IPS-11a (cell line): ENCODE results near the gene CFAP119.

Experiments used
- H3K4me3 ChIP-seq: one replicate; pipeline ENCODE4 v1.5.1; 2013; ENCODE audit warnings: low read depth, low read length, control low read depth

CFAP119 gene

DNA sequence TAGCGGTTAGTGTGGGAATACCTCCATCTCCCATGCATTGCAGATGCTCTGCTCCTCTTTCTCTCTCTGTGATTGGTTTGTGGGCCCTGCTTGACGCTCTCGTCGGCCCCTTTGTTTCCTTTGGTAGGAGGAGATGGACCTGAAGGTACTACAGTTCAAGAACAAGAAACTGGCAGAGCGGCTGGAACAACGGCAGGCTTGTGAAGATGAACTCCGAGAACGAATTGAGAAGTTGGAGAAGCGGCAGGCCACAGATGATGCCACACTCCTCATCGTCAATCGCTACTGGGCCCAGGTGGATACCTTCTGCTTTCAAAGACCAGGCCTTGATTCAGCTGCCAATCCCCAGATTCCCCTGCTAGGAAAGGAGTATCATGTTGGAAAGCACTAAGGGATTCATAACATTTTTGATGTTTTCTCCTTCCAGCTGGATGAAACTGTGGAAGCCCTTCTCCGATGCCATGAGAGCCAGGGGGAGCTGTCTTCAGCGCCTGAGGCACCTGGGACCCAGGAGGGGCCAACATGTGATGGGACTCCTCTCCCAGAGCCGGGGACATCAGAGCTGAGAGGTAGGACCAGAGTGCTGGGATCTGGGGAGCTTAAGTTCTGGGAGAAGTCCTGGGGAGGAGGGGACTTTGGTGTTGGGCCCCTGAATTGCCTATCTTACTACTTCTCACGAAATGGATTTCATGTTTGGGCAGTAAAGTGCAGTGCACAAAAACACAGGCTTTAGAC, 1.3 kb upstream of the CFAP119 start:
- peak overlapping the region; percentile 88 for H3K4me3 ChIP-seq

DNA sequence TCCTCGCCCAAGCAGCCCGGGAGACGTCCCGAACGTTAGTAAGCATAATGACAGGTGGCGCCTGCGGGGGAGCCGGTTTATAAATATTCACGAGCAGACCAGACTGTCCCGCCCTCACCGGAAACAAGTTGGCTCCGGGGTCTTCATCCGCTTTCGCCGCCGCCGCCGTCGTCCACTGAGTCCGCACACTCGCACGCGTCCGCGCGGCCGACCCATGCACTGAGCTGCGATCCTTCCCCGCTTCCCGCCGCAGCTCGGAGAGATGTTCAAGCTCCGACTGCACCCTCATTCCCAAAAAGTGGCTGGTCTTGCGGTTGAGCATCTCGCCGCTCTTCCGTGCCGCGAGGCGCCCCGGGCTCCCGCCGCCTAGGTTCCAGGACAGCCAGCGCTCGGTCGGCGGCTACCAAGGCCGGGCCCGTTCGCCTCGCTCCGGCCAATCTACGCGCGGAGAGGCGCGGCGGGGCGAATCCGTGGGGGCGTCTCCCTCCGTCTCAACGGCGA, 385 bp downstream of the CFAP119 start:
- H3K4me3 ChIP-seq, result peak overlapping the region; percentile 88

DNA sequence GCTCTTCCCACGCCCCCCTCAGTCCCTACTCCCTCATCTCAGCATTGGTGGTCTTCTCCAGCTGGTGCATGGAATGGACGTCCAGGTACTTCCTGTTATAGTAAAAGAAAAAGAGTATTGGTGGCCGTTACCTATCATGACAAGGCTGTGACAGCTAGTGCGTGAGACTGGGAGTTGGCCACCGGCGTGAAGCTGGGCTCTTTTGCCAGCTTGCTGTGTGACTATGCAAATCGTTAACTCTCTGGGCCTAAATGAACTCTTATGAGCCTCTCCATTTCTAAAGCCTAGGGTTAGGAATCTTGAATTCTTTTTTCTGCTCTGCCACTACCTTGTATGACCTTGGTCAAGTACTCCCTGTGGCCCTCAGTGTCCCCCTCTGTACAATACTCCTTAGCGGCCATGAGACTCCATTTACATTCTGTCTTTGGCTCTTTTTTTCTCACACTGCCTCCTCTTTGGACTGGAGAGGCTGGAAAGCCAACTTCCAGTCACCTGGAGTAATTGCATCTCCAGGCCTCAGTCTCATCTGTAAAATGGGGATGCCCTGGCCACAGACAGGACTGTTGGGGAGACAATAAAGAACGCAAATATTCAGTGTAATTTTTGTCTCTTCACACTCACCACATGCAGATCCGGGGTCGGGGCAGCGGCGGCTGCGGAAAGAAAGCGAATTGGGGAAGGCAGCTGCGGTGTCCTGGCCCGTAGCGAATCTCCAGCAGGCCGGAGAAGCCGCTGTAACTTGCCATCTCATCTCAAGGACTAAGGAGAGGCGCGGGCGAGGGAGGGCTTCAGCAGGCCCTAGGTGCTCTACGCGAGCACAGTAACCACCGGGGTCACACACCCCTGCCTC, 1.1 kb downstream of the CFAP119 start:
- peak overlapping the region; percentile 88 for H3K4me3 ChIP-seq

DNA sequence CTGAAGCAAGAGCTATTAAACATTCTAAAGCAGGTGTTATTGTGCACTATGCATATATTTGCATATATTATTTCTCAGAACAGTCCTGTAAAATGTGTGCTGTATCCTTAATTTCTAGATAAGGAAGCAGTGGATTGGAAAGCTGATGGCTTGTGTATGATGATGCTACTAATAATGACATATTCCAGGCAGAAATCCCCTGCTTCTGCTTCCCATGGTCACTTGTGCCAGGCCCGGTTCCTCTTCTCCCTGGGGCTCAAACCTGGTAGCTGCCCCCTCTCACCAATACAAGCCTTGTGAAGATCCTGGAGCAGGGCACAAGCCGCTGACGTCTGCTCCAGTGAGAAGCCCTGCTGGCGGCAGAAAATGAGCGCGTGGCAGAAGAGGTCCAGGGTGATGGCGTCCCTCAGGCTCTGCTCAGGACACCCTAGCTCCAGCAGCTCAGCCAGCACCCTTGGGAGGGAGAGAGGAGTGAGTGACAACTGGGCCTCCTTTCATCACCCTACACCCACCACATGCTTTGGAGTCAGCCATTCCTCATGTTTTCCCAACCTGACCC, 1.8 kb downstream of the CFAP119 start:
- no peak overlapping the region for H3K4me3 ChIP-seq

DNA sequence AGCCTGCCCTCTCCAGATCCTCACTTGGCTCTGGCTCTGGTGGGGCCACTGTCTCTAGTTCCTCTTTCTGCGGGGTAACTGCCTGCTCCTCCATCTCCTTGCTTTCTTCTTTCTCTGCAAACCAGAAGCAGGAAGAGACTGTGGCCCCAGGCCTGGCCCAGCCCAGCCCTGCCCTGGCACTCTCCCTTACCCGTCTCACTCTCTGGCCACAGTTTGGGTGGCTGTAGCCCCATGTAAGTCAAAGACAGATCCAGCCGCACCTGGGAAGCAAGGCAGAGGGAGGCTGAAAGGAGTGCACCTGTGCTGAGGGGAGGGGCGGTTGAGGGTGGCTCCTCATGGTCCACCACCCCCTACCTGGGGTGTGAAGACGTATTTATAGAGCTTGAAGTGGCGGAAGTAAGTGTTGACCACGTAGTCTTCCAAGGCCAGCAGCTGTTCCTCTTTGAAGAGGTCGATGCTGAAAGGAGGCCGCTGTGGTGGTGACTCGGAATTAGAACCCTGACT, 2.8 kb downstream of the CFAP119 start:
- no peak overlapping the region for H3K4me3 ChIP-seq

DNA sequence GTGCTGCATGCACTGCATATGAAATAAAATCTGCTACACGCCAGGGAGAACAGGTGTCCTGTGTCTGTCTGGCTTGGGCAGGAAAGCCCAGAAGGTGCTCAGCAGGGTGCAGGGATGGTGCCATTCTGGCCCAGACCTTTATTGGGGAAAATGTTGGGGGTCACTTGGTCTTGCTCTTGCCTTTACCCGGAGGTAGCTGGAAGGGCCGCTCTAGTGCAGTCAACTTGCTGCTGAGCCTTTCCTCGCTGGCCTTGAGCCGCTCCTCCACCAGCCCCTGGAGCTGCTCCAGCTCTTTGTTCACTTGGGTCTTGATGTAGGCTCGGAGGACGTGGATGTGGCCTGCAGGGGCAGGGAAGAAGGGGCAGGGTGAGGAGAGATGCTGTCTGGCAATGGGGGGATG, 4.5 kb downstream of the CFAP119 start:
- H3K4me3 ChIP-seq, result no peak overlapping the region

DNA sequence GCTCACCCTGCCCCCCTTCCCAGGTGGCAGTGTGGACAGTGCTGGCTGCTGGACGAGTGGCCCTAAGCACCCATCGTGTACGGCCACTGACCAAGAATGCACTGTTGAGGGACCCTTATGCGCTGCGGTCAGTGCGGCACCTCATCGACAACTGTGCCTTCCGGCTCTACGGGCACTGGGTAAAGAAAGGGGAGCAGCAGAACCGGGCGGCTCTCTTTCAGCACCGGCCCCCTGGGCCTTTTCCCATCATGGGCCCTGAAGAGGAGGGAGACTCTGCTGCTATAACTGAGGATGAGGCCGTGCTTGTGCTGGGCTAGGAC, 5.1 kb downstream of the CFAP119 start:
- no peak overlapping the region for H3K4me3 ChIP-seq

DNA sequence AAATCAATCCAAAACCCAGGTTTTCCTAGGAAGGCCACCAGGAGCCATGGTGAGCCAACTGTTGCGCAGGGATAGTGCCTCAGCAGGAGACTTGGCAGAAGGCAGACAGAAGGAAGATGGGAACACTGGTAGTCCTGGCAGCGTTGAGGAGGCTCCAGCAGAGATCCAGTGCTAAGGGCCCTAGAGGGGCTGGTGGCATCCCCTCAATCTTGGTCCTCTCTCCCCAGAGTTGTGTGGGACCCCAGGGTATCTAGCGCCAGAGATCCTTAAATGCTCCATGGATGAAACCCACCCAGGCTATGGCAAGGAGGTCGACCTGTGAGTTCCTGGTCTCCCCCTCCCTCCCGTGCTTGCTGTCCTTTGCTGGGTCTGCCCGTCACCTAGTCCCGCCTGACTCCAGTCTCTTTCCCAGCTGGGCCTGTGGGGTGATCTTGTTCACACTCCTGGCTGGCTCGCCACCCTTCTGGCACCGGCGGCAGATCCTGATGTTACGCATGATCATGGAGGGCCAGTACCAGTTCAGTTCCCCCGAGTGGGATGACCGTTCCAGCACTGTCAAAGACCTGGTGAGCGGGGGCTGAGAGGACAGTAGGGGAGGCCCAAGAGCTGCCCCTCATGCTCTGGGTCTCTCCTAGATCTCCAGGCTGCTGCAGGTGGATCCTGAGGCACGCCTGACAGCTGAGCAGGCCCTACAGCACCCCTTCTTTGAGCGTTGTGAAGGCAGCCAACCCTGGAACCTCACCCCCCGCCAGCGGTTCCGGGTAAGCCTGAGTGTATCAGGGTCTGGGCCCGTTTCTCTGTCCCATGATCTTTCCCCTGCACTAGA, 5.7 kb downstream of the CFAP119 start:
- no peak overlapping the region for H3K4me3 ChIP-seq

DNA sequence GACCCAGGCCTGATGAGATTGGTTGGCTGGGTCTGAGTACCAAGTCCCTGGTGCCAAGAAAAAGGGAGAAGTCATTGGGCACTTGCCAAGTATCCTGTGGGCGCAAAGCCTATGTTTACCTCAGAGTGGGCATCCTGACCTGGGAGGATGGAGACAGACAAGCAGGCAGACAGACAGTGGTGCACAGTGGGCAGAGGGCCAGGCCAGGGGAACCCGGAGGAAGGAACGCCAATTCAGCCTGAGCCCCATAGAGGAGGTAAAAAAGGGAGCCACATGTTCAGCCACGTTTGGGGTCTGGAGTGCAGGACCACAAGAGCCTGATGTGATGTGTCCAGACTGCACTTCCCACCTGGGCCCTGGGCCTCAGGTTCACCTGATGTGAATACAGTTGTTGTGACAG, 8.3 kb downstream of the CFAP119 start:
- H3K4me3 ChIP-seq, result no peak overlapping the region

DNA sequence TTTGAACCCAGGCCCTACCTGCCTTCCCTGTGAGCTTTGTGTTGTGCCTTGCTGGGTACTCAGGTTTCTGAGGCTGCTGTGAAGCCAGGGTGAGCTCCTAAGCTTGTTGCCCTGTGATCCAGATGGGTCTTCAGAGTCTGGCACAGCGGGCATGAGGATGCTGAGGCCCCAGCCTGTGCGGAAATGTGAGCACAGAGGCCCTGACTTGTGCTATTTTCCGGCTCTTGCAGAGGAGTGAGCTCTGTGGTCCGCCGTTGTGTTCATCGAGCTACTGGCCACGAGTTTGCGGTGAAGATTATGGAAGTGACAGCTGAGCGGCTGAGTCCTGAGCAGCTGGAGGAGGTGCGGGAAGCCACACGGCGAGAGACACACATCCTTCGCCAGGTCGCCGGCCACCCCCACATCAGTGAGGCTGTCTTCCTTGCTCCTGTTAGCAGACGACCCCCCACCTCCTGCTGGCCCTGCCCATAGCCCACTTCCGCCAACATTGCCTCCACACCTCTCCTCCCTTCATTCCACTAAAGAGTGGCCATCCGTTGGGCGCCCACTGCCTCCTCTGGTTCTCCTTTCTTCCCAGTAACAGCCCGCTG, 10.9 kb downstream of the CFAP119 start:
- no peak overlapping the region for H3K4me3 ChIP-seq

DNA sequence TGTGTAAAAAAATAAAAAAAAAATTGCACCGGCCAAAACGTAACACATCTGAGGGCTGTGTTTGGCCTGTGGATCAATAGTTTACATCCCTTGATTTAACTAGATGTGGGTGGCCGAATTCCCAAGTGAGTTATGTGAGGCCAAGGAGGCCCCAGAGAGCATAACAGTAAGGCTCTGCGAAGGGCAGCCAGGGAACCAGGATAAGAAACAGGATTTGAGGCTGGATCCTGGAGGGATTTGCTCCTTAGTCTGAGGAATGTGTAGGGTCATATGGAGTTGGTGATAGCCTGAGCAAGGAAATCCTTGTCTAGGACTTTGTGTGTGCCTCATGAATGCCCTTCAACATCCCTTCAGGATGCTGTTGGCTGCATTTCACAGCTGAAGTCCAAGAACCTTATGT, 11.7 kb downstream of the CFAP119 start:
- H3K4me3 ChIP-seq, result no peak overlapping the region

DNA sequence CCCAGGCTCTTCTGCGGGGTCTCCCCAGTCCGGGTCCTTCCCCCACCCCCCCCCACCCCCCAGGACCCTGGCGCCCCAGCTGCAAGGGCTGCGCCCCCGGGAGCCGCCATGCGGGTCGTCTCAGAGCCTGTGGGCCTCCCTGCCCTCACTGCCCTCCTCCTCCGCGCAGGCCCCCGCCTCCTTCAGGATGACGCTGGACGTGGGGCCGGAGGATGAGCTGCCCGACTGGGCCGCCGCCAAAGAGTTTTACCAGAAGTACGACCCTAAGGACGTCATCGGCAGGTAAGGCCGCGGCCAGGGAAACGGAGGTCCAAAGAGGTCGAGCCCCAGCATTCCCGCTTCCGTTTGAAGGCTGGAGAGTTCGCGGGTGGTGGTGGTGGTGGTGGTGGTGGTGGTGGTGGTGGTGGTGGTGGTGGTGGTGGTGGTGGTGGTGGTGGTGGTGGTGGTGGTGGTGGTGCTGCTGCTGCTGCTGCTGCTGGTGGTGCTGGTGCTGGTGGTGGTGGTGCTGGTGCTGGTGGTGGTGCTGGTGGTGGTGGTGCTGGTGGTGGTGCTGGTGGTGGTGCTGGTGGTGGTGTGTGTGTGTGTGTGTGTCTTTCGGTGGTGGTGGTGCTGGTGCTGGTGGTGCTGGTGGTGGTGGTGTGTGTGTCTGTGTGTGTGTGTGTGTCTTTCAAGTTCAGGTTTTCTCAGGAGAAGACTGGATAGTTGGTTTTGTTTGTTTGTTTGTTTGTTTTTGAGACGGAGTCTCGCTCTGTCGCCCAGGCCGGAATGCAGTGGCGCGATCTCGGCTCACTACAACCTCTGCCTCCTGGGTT, 13.0 kb downstream of the CFAP119 start:
- peak overlapping the region; percentile 67 for H3K4me3 ChIP-seq

DNA sequence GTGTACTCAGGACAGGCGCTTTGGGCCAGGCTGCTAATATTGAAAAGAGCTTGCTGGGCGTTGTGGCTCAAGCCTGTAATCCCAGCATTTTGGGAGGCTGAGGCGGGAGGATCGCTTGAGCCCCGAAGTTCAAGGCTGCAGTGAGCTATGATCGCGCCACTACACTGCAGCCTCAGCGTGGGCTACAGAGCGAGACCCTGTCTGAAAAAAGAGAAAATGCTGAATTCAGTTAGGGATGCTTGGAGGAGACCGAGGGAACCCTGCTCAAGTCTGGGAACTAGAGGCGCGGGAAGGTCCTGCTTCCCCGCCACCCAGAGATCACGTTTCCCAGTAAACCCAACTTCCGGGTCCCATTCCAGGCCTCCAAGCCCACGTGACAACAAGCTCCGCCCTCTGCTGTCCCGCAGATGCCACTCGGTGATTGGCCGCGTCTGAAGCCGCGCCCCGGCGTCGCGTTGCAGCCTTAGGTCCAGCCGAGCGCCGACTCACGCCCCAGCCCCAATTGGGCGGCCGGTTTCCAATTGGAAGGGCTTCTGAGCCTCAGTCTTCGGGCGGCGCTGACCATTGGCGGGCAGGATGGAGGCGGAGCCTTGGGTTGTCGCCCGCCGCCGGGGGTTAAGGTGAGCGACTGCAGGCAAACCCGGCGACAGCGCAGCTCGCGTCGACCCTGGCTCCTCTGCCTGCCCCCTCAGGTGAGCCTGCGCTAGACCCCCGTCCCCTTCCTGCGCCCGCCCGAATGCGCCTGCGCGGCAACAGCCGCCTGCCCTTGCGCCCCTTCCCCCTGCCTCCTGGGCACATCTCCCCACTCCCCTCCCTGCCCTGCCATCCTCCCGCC, 13.8 kb downstream of the CFAP119 start, which contains the start of gene PHKG2:
Gene PHKG2 (plus strand): TSS at position 627 of the 835 bp plus-strand sequence. CDS start 396 bp downstream, outside the sequence.
- H3K4me3 ChIP-seq, result peak within 1 kb of the TSS; percentile 67

DNA sequence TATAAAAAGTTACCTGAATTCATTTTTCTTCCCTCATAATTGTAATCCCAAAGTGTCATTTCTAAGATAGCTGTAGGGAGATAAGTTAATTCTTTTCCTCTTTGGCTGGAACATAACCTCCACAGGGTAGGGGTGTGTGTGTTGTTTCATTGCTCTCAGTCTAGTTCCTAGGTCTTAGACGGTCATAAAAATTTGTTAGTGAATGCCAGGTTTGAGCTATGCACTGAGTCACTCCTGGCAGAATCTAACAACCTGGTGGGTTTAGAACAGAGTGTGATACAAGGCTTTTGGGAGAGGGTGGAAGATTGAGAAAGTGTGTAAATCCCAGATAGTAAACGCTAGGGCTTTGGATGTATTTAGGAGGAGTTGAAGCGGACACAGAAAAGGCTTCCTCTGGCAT, 14.5 kb downstream of the CFAP119 start:
- peak overlapping the region; percentile 33 for H3K4me3 ChIP-seq

DNA sequence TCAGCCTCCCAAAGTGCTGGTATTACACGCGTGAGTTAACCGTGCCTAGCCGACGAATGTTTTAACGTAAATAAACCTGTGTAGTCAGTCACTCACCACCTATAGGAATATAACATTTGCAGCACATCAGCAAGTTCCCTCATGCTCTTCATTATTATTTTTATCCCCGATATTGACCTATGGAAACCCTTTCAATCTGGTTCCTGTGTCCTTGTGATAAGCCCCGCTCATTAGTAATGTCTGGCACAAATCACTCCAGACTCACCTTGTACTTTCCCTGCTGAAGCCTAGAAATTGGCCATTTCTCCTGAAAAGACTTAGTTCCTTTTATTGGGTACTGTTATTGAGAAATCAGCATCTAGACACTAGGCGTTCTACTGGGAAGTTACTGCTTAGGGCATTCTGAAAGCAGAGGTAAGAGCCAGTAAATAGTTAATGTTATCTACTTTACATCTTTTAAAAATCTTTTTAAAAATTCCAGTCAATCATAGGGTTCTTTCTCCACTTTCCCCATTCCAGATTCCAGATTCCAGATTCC, 15.2 kb downstream of the CFAP119 start:
- no peak overlapping the region for H3K4me3 ChIP-seq

DNA sequence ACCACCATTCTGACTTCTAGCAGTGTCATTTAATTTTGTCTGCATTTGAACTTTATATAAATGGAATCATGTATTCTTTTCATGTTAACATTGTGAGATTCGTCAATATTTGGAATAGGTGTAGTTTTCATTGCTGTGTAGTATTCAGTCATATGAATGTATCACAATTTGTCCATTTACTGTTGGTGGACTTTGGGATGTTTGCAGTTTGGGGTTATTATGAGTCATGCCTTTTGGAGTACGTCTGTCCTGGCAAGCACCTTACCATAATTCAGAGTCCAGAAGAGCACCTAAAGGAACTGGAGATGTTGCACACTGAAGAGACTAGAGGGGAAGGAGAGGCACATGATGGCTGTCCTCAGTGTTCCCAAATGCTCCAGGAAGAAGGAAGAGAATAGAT, 16.8 kb downstream of the CFAP119 start:
- no peak overlapping the region for H3K4me3 ChIP-seq

DNA sequence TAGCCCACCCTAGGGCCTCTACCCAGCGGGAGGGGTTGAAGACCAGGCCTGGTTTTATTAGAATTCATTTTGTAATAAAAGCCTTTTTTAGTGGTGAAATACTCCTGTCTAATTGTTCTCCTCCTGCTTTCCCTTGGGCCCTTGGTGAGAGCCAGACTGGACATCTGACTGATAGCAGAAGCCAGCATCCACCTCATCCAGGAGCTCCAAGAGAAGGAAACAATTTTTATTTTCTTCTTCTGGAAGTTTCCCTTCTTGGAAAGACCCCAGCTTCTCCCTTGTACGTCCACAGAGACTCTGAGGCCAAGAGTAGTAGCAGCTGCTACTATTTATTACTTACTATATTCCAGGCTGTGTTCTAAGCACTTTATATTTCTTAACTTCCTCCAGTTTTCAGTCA, 17.7 kb downstream of the CFAP119 start:
- H3K4me3 ChIP-seq, result no peak overlapping the region

DNA sequence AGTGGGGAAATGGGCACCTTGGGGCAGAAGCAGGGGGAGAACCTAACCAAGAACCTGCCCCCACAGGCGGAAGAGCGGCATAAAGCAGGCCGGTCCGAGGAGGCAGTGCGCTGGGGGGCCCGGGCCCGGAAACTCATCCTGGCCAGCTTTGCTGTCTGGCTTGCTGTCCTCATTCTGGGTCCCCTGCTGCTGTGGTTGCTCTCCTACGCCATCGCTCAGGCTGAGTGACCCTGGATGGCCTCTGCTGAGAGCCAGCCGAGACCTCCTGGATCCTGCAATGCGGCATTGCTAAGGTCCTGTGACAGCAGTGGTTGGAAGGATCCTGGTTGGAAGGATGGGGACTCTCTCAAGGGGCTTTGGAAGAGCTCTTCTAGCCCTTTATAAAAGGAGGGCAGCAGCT, 18.1 kb downstream of the CFAP119 start:
- no peak overlapping the region for H3K4me3 ChIP-seq
